ENCODE results near the gene LRRC10.
"Not testable (repeated sequence)": the region's sequence is repeated elsewhere in the genome, so short reads cannot be mapped to it uniquely, and the experiment has no call there.

The LRRC10 gene

GRCh38 chr12:69616025-69616424, 5.3 kb upstream of the LRRC10 start:
- no peak for DNase-seq

GRCh38 chr12:69613351-69613750, 2.6 kb upstream of the LRRC10 start:
- DNase-seq = no peak

- no peak for DNase-seq
These were observed 581 bp downstream of the LRRC10 start for GRCh38 chr12:69610126-69610525.

GRCh38 chr12:69608114-69608513, 2.6 kb downstream of the LRRC10 start:
- DNase-seq = no peak

GRCh38 chr12:69604275-69604674, 6.4 kb downstream of the LRRC10 start:
- DNase-seq = not testable (repeated sequence)

- not testable (repeated sequence) for DNase-seq
These were observed 7.2 kb downstream of the LRRC10 start for GRCh38 chr12:69603556-69603955.

GRCh38 chr12:69602954-69603353, 7.8 kb downstream of the LRRC10 start:
- DNase-seq = peak in 1 of 5 experiments; percentile 13

GRCh38 chr12:69601962-69602685, 8.6 kb downstream of the LRRC10 start:
- DNase-seq = no peak

- DNase-seq = no peak
These were observed 9.9 kb downstream of the LRRC10 start for GRCh38 chr12:69600804-69601203.

GRCh38 chr12:69598174-69598753, 12.4 kb downstream of the LRRC10 start:
- peak in 1 of 5 experiments; percentile 57 for DNase-seq

GRCh38 chr12:69595689-69596088, 15.0 kb downstream of the LRRC10 start:
- DNase-seq = peak in 1 of 5 experiments; percentile 12

- DNase-seq = no peak
These were observed 21.6 kb downstream of the LRRC10 start for GRCh38 chr12:69589082-69589481.

GRCh38 chr12:69588527-69588926, 22.2 kb downstream of the LRRC10 start:
- DNase-seq = no peak

- DNase-seq = peak; percentile 92 to 97 (median 94)
These were observed 25.3 kb downstream of the LRRC10 start, which contains the start of gene CCT2 for GRCh38 chr12:69585189-69586062. Gene CCT2, plus strand, starts transcription at chr12:69585459. Its CDS starts 63 bp downstream, at chr12:69585522.

GRCh38 chr12:69583203-69583602, 27.5 kb downstream of the LRRC10 start:
- no peak for DNase-seq

- peak in 1 of 5 experiments; percentile 45 for DNase-seq
These were observed 30.6 kb downstream of the LRRC10 start for GRCh38 chr12:69580074-69580473.

- peak in 1 of 5 experiments; percentile 46 for DNase-seq
These were observed 31.7 kb downstream of the LRRC10 start for GRCh38 chr12:69579029-69579428.

GRCh38 chr12:69578283-69578682, 32.4 kb downstream of the LRRC10 start:
- no peak for DNase-seq

- DNase-seq = no peak
These were observed 35.4 kb downstream of the LRRC10 start for GRCh38 chr12:69575346-69575745.

GRCh38 chr12:69570545-69571399, 39.9 kb downstream of the LRRC10 start:
- peak in 4 of 5 experiments; percentile 27 to 69 (median 44) for DNase-seq

GRCh38 chr12:69570000-69570516, 40.6 kb downstream of the LRRC10 start:
- no peak for DNase-seq

- no peak for DNase-seq
These were observed 41.5 kb downstream of the LRRC10 start for GRCh38 chr12:69569236-69569635.
